OCI-LY3 (cell line): Measurements from ENCODE around the gene STX5.

Experiments used
- H2AFZ ChIP-seq: fragments of 200-600, 300-600 bp; shearing (Covaris generic); 2 replicates; pipeline ENCODE4 v1.6.0; 2014; ENCODE audit warnings: antibody characterized with exemption, low read depth, low read length
- H3K27ac ChIP-seq: fragments of 200-600, 300-600 bp; sonication (generic); 2 replicates; pipeline ENCODE4 v1.5.1; 2014; ENCODE audit warnings: mild to moderate bottlenecking, low read length, moderate library complexity, mixed read lengths
- H3K27me3 ChIP-seq: fragments of 200-600, 300-600 bp; sonication (generic); 2 replicates; pipeline ENCODE4 v1.6.1; 2014; ENCODE audit warnings: low read depth, low read length, mixed read lengths
- H3K36me3 ChIP-seq: fragments of 200-600, 300-600 bp; sonication (generic); replicated peaks from 2 replicates; pipeline ENCODE3; 2014; ENCODE audit warnings: low read depth, low read length, mixed read lengths
- H3K4me1 ChIP-seq: fragments of 300-600, 200-600 bp; sonication (generic); 2 replicates; pipeline ENCODE4 v1.6.1; 2014; ENCODE audit warnings: low read length, mixed read lengths
- H3K4me2 ChIP-seq: fragments of 200-600, 300-600 bp; sonication (generic); 2 replicates; pipeline ENCODE4 v1.6.1; 2014; ENCODE audit warnings: low read length, mixed read lengths
- H3K4me3 ChIP-seq: fragments of 300-600, 200-600 bp; sonication (generic); 2 replicates; pipeline ENCODE4 v1.5.1; 2014; ENCODE audit warnings: antibody characterized with exemption, mild to moderate bottlenecking, low read length, moderate library complexity
- H3K79me2 ChIP-seq: fragments of 300-600, 200-600 bp; shearing (Covaris generic); 2 replicates; pipeline ENCODE4 v1.6.1; 2014; ENCODE audit warnings: mild to moderate bottlenecking, low read length, mixed read lengths
- H3K9ac ChIP-seq: fragments of 300-600, 200-600 bp; shearing (Covaris generic); 2 replicates; pipeline ENCODE4 v1.6.0; 2014; ENCODE audit warnings: mild to moderate bottlenecking, low read length, moderate library complexity
- H3K9me3 ChIP-seq: fragments of 200-600, 300-600 bp; shearing (Covaris generic); 2 replicates; pipeline ENCODE4 v1.6.1; 2014; ENCODE audit warnings: low read length, mixed read lengths; ENCODE audit not compliant: insufficient read depth
- H4K20me1 ChIP-seq: fragments of 200-600, 300-600 bp; sonication (generic); 2 replicates; pipeline ENCODE4 v1.6.1; 2016; ENCODE audit warnings: low read length, mixed read lengths; ENCODE audit not compliant: insufficient read depth
- EZH2phosphoT487 ChIP-seq: fragments of 200-600 bp; shearing (Covaris generic); IDR thresholded peaks from 2 replicates; pipeline ENCODE4 v1.6.1; 2018; ENCODE audit warnings: antibody characterized with exemption, mixed run types, low read depth
- TF ChIP-seq, protein P1 (sequence below): fragments of 200-600, 300-600 bp; sonication (generic); IDR thresholded peaks from 2 replicates; pipeline ENCODE4 v1.5.1; 2014; ENCODE audit warnings: antibody characterized with exemption, low read length, low read depth

STX5 gene

DNA sequence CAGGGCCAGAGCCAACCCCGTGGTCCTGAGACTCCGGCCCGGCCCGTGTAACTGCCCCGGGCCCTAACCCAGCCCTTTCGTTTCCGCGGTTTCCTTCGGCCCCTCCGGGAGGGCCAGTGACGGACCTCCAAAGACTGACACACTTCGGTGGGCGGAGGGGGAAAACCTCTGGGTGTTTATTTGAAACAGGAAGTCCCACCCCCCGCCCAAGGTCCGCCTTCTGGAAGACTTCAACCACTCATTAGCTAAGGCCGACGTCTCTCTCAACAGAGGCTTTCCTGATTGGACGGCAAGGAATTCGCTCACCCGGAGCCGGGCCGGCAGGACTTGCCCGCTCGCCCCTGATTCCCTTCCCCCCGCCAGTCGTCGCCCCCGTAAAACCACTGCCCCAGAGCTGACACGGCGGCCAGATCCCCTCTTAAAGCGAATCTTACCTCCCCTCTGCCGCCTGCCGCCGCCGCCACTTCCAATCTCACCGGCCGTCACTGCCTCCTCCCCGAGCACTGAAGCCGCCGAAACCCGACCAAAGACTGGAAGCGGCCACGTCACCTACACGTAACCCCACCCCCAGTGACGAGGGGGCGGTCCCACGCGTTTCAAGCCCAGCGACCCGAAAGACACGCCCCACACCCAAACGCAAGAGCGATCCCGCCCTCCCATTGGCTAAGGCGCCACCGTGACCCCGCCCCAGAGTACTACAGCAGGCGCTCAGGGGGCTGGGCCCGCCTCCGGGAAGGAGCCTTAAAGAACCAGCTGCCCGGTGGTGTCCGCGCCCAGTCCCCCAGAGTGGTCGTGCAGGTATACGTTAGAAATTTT lies at the start of gene STX5:
Gene STX5, minus strand, starts transcription at position 532 of the 816 bp plus-strand sequence. CDS start 808 bp downstream, outside the sequence.
- Histone ChIP-seq H3K4me2 (peak within 1 kb of the TSS; percentile 99), H3K4me1 (peaks cover 14% of the 10 kb centered on the region), H3K27ac (peak within 1 kb of the TSS; percentile 82), H2AFZ (peak within 1 kb of the TSS; percentile 22; the same call in 1 of the 2 replicates), H3K9ac (peak within 1 kb of the TSS; percentile 82), H4K20me1 (no peaks in the 10 kb centered on the region), H3K36me3 (peaks cover 35% of the 10 kb centered on the region), H3K9me3 (no peaks in the 10 kb centered on the region), H3K27me3 (no peaks in the 10 kb centered on the region), H3K4me3 (peak within 1 kb of the TSS; percentile 88), H3K79me2 (peaks cover 56% of the 10 kb centered on the region)
- TF ChIP-seq EZH2phosphoT487: no peak
- TF ChIP-seq, protein P1, sequence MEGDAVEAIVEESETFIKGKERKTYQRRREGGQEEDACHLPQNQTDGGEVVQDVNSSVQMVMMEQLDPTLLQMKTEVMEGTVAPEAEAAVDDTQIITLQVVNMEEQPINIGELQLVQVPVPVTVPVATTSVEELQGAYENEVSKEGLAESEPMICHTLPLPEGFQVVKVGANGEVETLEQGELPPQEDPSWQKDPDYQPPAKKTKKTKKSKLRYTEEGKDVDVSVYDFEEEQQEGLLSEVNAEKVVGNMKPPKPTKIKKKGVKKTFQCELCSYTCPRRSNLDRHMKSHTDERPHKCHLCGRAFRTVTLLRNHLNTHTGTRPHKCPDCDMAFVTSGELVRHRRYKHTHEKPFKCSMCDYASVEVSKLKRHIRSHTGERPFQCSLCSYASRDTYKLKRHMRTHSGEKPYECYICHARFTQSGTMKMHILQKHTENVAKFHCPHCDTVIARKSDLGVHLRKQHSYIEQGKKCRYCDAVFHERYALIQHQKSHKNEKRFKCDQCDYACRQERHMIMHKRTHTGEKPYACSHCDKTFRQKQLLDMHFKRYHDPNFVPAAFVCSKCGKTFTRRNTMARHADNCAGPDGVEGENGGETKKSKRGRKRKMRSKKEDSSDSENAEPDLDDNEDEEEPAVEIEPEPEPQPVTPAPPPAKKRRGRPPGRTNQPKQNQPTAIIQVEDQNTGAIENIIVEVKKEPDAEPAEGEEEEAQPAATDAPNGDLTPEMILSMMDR: no peak

DNA sequence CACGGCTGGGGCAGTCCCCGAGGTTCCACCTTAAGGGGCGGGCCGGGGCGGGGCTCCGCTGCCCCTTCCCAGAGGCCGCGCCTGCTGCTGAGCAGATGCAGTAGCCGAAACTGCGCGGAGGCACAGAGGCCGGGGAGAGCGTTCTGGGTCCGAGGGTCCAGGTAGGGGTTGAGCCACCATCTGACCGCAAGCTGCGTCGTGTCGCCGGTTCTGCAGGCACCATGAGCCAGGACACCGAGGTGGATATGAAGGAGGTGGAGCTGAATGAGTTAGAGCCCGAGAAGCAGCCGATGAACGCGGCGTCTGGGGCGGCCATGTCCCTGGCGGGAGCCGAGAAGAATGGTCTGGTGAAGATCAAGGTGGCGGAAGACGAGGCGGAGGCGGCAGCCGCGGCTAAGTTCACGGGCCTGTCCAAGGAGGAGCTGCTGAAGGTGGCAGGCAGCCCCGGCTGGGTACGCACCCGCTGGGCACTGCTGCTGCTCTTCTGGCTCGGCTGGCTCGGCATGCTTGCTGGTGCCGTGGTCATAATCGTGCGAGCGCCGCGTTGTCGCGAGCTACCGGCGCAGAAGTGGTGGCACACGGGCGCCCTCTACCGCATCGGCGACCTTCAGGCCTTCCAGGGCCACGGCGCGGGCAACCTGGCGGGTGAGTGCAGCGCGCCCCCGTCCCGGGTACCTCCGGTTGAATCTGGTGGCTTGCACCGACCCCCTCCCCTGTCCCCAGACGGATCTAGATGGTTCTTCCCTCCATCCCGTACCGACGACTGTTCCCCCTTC lies 49.1 kb upstream of the STX5 start, which contains the start of gene SLC3A2:
Gene SLC3A2, plus strand, starts transcription at position 94 of the 776 bp plus-strand sequence. Its CDS starts 128 bp downstream, at position 222.
- H3K4me3 ChIP-seq: peak within 1 kb of the TSS; percentile 87
- peaks cover 23% of the 10 kb centered on the region for H3K4me1 ChIP-seq
- H3K79me2 ChIP-seq: peaks cover 92% of the 10 kb centered on the region
- no peak for TF ChIP-seq EZH2phosphoT487
- TF ChIP-seq, protein P1: peak; percentile 72
- H3K9me3 ChIP-seq: no peaks in the 10 kb centered on the region
- H3K27ac ChIP-seq: peak within 1 kb of the TSS; percentile 92
- no peaks in the 10 kb centered on the region for H3K27me3 ChIP-seq
- no peak within 1 kb of the TSS for H2AFZ ChIP-seq
- peaks cover 65% of the 10 kb centered on the region for H3K36me3 ChIP-seq
- peaks cover 32% of the 10 kb centered on the region for H4K20me1 ChIP-seq
- H3K9ac ChIP-seq: peak within 1 kb of the TSS; percentile 95
- peak within 1 kb of the TSS; percentile 85 for H3K4me2 ChIP-seq

GRCh38 chr11:62880231-62880802 lies 48.5 kb upstream of the STX5 start:
- no peaks in the 10 kb centered on the region for H3K27me3 ChIP-seq
- no peaks in the 10 kb centered on the region for H3K9me3 ChIP-seq
- peaks cover 27% of the 10 kb centered on the region for H4K20me1 ChIP-seq
- no peak for TF ChIP-seq EZH2phosphoT487
- TF ChIP-seq, protein P1: no peak
- H3K79me2 ChIP-seq: peaks cover 94% of the 10 kb centered on the region
- peak overlapping the region; percentile 87 for H3K4me3 ChIP-seq
- H3K27ac ChIP-seq: peak overlapping the region; percentile 92
- peak overlapping the region; percentile 95 for H3K9ac ChIP-seq
- H3K36me3 ChIP-seq: peaks cover 61% of the 10 kb centered on the region
- peak overlapping the region; percentile 85 for H3K4me2 ChIP-seq
- H2AFZ ChIP-seq: no peak overlapping the region
- peaks cover 23% of the 10 kb centered on the region for H3K4me1 ChIP-seq
